GM23338 (cell line): Measurements from ENCODE around the gene UBTD1.

Experiments
- CTCF ChIP-seq, 2 experiments: fragments of 200-600 bp in 1 of 2; sonication (generic) in 1 of 2; conservative IDR thresholded peaks; 2 replicates each; pipeline versions ENCODE4 v1.5.1 to v1.6.1; 2016 to 2017; ENCODE audit warnings: antibody characterized with exemption in 2 of 2, low read depth in 2 of 2, mild to moderate bottlenecking in 2 of 2, moderate library complexity in 1 of 2
- EZH2 ChIP-seq: fragments of 200-600 bp; sonication (generic); IDR thresholded peaks from one replicate; pipeline ENCODE4 v1.8.0; 2017; ENCODE audit warnings: antibody characterized with exemption, mild to moderate bottlenecking, low read depth; ENCODE audit not compliant: unreplicated experiment
- JUNB ChIP-seq: IDR thresholded peaks from one replicate; pipeline ENCODE4 v1.6.1; 2016; ENCODE audit warnings: antibody characterized with exemption; ENCODE audit not compliant: unreplicated experiment
- POLR2AphosphoS5 ChIP-seq: IDR thresholded peaks from 2 replicates; pipeline ENCODE4 v1.6.1; 2016; ENCODE audit warnings: antibody characterized with exemption, low read depth

- TF ChIP-seq CTCF (conservative IDR thresholded peaks at IDR 0.05; ENCODE audit: low read depth in 2 of 2) (no peak), JUNB (no peak), POLR2AphosphoS5 (no peak), EZH2 (no peak)
Measured at GRCh38 chr10:97512993-97513392, 14.3 kb downstream of the UBTD1 start.
